CD4-positive, alpha-beta T cell treated with Interleukin-15 for 4 hours (primary cell): Measurements from ENCODE around the gene LRRK1.

ENCODE experiments used
- DNase-seq: peaks from one replicate; pipeline ENCODE4 v3.0.0-alpha.2; 2020; ENCODE audit warnings: low spot score

LRRK1 gene

GRCh38 chr15:101024706-101025500 lies 105.7 kb downstream of the LRRK1 start:
- no peak for DNase-seq

- no peak for DNase-seq
These were observed 106.3 kb downstream of the LRRK1 start for GRCh38 chr15:101025501-101025885.

- DNase-seq = no peak
These were observed 106.9 kb downstream of the LRRK1 start for GRCh38 chr15:101025896-101026631.

- DNase-seq = no peak
These were observed 107.6 kb downstream of the LRRK1 start for GRCh38 chr15:101026656-101027272.

- DNase-seq = no peak
These were observed 108.2 kb downstream of the LRRK1 start for GRCh38 chr15:101027273-101027901.

GRCh38 chr15:101027920-101028319 lies 108.8 kb downstream of the LRRK1 start:
- no peak for DNase-seq

- DNase-seq = no peak
These were observed 109.2 kb downstream of the LRRK1 start for GRCh38 chr15:101028321-101028720.

- DNase-seq = no peak
These were observed 109.7 kb downstream of the LRRK1 start for GRCh38 chr15:101028772-101029438.

GRCh38 chr15:101029971-101030661 lies 111.0 kb downstream of the LRRK1 start:
- no peak for DNase-seq

- no peak for DNase-seq
These were observed 112.1 kb downstream of the LRRK1 start for GRCh38 chr15:101031213-101031612.

- DNase-seq = no peak
These were observed 114.6 kb downstream of the LRRK1 start for GRCh38 chr15:101033801-101034200.

GRCh38 chr15:101035611-101036010 lies 116.5 kb downstream of the LRRK1 start:
- no peak for DNase-seq

GRCh38 chr15:101036189-101036588 lies 117.0 kb downstream of the LRRK1 start:
- DNase-seq = no peak

GRCh38 chr15:101037090-101037830 lies 118.1 kb downstream of the LRRK1 start:
- DNase-seq = no peak

- no peak for DNase-seq
These were observed 119.3 kb downstream of the LRRK1 start for GRCh38 chr15:101038327-101039003.

- DNase-seq = no peak
These were observed 120.3 kb downstream of the LRRK1 start for GRCh38 chr15:101039461-101039860.

GRCh38 chr15:101042320-101042719 lies 123.2 kb downstream of the LRRK1 start:
- DNase-seq = no peak

- DNase-seq = no peak
These were observed 123.9 kb downstream of the LRRK1 start for GRCh38 chr15:101043011-101043410.

GRCh38 chr15:101043911-101044624 lies 124.9 kb downstream of the LRRK1 start:
- DNase-seq = no peak
